Measurements from ENCODE around the gene CCDC183.

- no peak for TF ChIP-seq CTCF (IDR thresholded peaks at IDR 0.05; ENCODE audit: low read depth, low read length, missing input control)
- TF ChIP-seq MAX (IDR thresholded peaks at IDR 0.05) = no peak
- TF ChIP-seq YY1 (IDR thresholded peaks at IDR 0.05) = no peak
- TF ChIP-seq GABPA (IDR thresholded peaks at IDR 0.05 in 1 of 2, conservative IDR thresholded peaks at IDR 0.05 in 1 of 2) = no peak
- no peak for TF ChIP-seq EGR1 (IDR thresholded peaks at IDR 0.05; ENCODE audit: low read depth in 2 of 2)
These were observed 42.6 kb upstream of the CCDC183 start for GRCh38 chr9:136753371-136754058.
